WI38 (cell line): Measurements from ENCODE around the gene RASL12.

Experiments used
- H3K4me3 ChIP-seq: 2 replicates; pipeline ENCODE4 v1.5.1; 2011; ENCODE audit warnings: low read depth, mild to moderate bottlenecking, control low read depth, low read length
- TF ChIP-seq, protein P1 (sequence below): IDR thresholded peaks from 2 replicates; pipeline ENCODE4 v1.5.1; 2012; ENCODE audit warnings: low read depth, mild to moderate bottlenecking, control low read depth, low read length

Gene RASL12

DNA sequence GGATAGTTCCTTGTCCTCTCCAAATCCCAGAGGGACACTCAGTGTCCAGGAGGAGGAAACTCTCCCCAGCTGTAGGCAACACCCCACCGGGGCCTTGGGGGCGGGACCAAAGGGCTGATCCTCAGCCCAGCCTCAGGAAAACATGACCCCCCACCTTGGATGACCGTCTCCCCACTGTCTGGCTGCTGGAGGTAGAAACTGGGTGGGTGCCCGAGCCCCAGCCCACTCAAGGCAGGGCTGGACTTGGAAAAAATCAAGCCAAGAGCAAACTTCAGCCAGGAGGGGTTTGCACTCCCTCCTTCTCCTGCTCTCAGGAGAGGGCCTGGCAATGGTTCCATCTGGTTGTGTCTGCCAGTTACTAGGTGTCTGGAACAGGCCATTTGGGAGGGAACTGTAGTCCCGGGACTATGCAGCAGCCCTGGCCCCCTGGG, 3.6 kb upstream of the RASL12 start:
- H3K4me3 ChIP-seq, result no peak overlapping the region
- TF ChIP-seq, protein P1, sequence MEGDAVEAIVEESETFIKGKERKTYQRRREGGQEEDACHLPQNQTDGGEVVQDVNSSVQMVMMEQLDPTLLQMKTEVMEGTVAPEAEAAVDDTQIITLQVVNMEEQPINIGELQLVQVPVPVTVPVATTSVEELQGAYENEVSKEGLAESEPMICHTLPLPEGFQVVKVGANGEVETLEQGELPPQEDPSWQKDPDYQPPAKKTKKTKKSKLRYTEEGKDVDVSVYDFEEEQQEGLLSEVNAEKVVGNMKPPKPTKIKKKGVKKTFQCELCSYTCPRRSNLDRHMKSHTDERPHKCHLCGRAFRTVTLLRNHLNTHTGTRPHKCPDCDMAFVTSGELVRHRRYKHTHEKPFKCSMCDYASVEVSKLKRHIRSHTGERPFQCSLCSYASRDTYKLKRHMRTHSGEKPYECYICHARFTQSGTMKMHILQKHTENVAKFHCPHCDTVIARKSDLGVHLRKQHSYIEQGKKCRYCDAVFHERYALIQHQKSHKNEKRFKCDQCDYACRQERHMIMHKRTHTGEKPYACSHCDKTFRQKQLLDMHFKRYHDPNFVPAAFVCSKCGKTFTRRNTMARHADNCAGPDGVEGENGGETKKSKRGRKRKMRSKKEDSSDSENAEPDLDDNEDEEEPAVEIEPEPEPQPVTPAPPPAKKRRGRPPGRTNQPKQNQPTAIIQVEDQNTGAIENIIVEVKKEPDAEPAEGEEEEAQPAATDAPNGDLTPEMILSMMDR, result no peak

GRCh38 chr15:65069779-65070546, 2.2 kb upstream of the RASL12 start:
- TF ChIP-seq, protein P1, result no peak
- H3K4me3 ChIP-seq, result no peak overlapping the region

GRCh38 chr15:65069179-65069578, 1.4 kb upstream of the RASL12 start:
- TF ChIP-seq, protein P1, result no peak
- no peak overlapping the region for H3K4me3 ChIP-seq

DNA sequence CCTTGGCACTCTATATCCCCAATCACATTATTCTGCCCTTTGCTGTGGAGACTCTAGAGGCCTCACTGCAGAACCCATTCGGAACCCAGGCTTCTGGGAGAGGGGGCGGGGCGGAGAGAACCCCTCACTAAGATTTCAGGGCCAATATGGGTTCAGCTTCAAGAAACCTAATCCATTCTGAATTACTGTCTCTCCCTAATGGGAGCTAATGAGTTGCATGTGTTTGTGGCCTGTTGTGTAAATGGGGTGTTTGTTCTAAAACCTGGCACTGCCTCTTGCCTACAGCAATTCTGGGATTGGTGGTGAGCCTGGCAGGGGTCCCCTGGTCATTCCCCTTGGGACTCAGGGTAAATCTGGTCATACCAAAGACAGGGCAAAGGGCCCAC, 605 bp upstream of the RASL12 start:
- TF ChIP-seq, protein P1, result no peak
- no peak overlapping the region for H3K4me3 ChIP-seq

- TF ChIP-seq, protein P1, result no peak
- peak overlapping the region; percentile 34; the same call in 1 of the 2 replicates for H3K4me3 ChIP-seq
Measured at GRCh38 chr15:65067317-65067644, 510 bp downstream of the RASL12 start.

DNA sequence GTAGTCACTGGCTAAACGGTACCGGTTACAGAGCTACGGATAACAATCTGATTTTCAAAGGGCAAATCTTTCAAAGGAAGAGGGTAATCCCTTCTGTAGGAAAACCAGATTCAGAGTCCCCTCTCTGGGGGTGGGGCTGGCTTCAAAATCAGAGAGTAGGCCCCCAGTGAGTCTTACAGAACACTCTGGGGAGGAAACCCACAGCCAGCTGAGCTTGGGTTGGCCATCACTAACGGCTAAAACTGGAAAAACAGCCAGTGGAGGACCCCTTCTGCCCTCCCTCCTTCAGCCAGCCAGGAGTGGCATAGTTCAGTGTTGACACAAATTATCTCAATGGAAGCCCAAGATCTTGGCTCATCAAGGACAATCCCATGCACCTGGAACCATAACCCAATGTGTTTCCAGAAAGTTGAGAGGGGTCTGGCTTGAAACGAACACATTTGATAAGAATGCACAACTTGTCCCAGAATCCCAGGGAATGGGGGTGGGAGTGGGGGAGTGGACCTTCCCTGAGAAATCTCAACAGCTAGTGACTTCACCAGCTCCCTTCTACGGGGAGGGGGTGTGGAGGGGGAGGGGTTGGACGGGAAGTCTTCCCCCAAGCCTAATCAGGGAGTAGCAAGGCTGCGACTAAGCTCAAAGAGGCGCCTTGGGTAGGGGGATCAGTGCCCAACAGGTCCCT, 1.0 kb downstream of the RASL12 start:
- TF ChIP-seq, protein P1, result no peak
- H3K4me3 ChIP-seq, result no peak overlapping the region; the same call in 1 of the 2 replicates

GRCh38 chr15:65066001-65066634, 1.7 kb downstream of the RASL12 start:
- TF ChIP-seq, protein P1, result no peak
- no peak overlapping the region for H3K4me3 ChIP-seq
